Activated CD8-positive, alpha-beta memory T cell treated with anti-CD3 and anti-CD28 coated beads for 24 hours (primary cell): ENCODE measurements around the gene RAB31.
"Not testable (repeated sequence)": the region's sequence is repeated elsewhere in the genome, so short reads cannot be mapped to it uniquely, and the experiment has no call there.

Experiments used
- DNase-seq: peaks from one replicate; pipeline ENCODE4 v3.0.0-alpha.2; 2020

The RAB31 gene

DNA sequence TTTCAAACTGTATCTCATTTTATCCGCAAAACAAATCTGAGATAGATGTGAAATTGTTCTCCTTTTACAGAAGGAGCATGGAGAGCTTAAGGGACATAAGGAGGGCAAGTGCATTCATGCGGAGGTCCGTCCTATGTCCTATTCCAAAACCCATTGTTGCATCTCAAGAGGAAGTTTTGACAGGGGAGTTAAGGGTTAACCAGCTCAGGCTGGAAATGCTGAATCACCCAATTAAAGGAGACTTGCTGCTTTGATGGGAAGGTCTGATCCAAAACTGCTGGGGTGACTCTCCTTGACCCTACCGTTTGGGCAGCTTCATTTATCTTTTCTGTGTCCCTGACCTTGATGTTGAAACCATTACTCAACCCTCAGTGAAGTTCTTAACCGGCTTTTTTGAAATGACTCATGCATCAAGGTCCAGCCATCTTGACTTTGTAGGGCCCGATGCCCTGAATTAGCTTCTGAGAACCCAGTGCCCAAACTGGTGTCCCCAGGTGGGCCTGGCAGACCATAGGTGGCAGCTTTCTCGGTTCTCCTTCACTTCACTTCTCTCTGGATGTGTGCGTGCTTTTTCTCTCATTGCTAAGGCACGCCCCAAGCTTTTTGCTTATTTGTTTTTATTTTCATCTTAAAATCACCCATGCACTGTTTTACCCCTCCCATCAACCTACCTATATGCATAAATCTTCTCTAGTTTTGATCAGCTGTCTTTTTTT lies 161.8 kb downstream of the RAB31 start:
- DNase-seq = no peak

DNA sequence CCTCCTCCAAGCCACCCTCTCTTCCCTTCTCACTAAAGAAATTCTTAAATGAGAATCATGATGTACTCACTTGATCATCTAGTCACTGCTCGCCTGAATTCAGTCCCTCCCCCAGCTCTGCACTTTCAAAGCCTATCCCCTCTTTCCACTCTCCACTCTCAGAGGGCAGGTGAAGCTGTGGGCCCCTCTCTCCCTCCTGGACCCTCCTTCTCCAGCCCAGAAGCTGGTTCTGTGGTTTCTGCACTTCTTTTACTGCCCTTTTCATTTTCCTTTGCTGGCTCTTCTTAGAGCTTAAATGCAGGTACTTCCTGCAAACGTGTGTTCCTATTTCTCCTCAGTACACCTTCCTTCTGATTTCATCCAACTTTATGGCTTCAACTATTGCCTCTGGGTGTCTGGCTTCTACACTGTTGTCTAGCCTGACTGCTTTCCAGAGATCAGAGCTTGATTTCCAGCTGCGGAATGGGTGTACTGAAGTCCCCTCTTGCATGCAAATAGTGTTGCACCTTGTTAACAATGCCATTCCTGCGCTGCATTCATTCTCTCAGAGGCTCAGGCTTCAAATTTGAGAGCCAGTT lies 162.4 kb downstream of the RAB31 start:
- no peak for DNase-seq

DNA sequence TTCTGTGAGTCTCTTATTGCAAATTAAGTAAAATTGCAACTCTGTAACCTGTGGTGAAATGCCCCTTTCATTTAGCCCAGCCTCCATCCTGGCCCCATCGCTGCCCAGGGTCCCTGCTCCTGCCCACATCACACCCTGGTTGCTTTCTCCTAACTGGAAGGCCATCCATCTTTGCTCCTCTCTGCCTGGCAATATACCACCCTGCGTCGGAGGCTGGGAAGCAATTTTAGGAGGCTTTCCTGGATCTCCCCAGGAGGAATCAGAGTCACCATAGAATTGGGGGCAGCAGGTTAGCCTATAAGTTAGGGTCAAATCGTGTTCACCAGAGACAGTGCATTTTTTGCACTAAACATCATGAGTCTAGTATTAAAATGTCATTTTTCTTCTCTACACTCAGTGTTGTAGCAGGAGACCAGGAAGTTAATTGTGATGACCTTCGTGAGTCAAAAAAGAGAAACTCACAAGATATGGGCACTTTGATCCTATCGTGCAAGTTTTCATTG lies 163.2 kb downstream of the RAB31 start:
- no peak for DNase-seq

DNA sequence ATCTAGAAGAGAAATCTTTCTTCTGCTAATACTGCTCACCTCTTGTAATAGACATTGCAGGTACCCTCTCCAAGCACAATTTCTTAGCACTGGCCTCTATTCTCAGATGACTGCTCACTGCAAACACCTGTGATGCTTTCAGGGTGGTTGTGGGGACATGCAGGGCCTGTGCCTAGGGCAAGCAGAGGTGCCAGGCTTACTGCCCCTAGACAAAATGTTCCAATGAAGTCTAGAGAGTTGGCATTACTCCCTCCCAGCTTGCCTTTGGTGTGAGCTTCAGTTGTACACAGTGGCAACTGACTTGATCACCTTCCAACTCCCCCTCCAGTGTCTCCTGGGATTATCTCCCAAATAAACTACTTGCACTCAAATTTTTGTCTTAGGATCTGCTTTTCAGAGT lies 164.7 kb downstream of the RAB31 start:
- DNase-seq = no peak

DNA sequence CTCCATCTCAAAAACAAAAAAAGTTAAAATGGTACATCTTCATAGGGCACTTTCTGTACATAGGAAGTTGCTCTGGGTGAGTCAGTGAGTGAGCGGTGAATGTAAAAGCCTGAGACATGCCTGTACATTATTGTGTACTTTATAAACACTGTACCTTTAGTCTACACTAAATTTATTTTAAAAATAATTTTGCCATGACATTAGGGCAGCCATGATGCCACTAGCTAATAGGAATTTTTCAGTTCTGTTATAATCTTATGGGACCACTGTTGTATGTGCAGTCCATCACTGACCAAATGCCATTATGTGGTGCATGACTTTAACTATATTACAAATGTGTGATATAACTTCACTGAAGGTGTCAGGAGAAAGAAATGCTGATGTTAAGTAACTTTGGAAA lies 166.6 kb downstream of the RAB31 start:
- no peak for DNase-seq

DNA sequence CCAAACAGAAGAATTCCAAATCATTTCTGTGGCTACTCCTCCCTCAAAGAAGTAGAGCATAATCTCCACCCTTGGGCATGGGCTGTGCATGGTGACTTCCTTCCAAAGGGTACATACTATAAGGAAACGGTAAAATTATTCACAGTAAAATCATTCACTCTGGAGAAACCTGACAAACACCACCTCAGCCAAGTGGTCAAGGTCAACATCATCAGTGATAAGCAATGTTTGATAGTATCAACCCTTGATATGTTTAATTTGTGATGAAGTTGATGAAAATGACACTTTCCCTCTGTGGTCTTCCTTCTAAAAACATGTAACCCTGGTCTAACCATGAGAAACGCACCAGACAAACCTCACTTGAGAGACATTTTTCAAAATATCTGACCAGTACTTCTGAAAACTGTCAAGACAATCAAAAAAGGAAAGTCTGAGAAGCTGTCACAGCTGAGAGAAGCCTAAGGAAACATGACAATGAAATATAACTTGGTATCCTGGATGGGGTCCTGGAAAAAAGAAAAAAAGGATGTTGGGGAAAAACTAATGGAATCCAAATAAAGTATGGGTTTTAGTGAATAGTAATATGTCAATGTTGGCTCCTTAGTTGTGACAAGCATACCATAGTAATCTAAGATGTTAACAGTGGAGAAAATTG lies 168.2 kb downstream of the RAB31 start:
- no peak for DNase-seq

DNA sequence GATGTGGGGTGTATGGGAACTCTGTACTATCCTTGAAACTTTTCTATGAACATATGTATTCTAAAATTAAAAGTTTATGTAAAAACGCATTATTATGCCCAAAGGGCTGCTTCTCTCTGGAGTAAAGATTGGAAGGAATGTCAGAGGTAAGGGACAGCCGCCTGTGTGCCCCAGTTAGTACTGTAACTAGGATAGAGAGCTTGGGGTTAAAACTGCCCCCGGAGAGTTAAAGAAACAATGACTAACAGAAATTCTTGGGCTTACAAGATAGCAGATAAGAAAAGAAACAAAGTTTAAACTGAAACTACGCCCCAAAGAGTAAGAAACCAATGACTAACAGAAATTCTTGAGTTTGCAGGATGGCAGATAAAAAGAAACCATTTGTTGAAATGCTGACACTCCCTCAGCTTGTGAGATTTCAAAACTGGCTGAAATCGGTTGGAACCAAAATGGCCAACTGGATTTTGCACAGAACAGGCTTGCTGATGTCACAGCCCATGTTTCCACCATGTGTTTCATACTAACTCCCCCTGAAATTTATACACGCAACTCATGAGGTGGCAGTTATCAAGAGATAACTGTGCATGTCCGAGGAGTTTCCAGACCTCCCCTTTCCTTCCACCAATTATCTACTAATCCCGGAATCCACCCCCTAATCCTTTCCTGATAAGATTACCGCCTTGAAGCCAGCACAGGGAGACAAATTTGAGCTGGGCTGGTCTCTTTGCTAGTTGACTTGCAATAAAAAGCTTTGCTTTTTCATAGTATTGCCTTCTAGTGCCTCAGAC lies 169.0 kb downstream of the RAB31 start:
- no peak for DNase-seq

DNA sequence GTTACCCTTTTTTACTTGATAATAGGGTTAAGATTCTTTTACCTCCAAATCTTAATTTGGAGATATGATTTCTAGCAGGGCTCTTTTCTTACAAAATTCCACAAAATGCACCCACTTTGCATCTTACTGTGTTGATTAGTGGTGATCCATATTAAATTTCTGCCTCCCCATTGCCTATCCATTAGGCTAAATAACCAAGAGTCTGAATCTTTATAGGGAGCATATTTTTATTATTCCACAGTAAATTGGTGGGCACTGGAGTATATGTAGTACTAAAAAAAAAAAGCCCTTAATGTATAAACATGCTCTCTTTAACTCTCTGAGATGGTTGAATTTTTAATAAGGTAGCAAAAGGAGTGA lies 169.5 kb downstream of the RAB31 start:
- no peak for DNase-seq

DNA sequence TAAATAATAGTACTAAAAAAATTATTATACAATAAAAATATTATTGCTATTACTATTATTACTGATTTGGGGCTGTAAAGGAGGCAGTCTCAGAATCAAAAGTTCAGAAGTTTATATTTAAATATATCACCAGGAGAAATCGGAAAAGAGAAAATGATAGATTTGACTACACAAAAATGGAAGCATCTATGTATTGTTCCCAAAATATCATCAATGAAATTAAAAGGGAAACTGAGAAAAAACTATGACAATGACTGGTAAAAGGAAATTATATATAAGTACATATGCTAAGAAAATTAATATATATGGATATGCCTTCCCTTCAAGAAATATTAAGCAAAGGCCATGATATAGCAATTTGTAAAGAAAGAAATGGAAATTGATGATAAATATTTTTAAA lies 170.0 kb downstream of the RAB31 start:
- DNase-seq = no peak

DNA sequence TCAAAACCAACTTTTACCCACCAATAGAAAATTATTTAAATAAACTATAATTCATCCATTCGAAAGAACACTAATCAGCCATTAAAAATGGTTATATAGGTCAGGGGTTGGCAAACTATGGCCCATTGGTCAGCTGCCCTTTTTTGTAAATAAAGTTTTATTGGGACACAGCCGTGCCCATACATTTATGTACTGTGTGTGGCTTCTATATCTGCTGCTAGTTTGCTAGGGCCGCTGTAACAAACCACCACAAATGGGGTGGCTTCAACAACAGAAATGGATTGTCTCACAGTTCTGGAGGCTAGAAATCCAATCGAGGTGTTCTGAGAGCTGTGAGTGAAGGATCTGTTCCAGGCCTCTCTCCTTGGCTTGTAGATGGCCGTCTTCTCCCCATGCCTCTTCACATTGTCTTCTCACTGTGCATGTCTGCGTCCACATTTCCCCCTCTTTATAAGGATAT lies 170.7 kb downstream of the RAB31 start:
- no peak for DNase-seq

DNA sequence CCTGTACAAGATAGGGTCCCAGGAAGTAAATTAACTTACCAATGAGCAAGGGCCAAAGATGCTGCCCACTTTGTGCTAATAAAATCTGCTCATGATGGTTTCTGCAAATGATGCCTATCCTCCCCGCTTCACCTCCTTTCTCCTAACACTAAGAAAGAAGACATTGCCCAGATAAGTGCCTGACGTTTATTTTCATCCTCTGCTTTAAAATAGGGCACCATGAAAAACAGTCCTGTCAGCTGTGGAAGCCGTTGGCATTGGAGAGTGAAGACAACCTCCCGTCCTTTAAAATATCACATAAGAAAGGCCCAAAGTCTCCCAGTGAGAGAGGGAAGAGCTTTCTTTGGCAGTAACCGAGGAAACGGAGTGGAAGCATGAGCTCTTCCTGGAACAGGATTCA lies 176.0 kb downstream of the RAB31 start:
- no peak for DNase-seq

DNA sequence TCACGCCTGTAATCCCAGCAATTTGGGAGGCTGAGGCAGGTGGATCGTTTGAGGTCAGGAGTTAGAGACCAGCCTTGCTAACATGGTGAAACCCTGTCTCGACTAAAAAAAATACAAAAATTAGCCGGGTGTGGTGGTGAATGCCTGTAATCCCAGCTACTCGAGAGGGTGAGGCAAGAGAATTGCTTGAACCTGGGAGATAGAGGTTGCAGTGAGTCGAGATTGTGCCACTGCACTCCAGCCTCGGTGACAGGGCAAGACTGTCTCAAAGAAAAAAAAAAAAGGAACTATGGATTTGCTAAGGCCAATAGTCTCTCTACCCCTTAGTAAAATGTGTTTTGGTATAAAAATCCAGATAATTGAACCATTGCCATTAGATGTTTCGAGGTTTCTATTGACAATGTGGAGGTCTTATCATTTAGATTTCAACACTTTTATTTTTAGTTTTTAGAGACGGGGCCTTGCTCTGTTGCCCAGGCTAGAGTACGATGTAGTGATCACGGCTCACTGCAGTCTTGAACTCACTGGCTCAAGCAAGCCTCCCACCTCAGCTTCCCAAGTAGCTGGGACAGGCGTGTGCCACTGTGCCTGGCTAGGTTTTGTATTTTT lies 176.5 kb downstream of the RAB31 start:
- no peak for DNase-seq

DNA sequence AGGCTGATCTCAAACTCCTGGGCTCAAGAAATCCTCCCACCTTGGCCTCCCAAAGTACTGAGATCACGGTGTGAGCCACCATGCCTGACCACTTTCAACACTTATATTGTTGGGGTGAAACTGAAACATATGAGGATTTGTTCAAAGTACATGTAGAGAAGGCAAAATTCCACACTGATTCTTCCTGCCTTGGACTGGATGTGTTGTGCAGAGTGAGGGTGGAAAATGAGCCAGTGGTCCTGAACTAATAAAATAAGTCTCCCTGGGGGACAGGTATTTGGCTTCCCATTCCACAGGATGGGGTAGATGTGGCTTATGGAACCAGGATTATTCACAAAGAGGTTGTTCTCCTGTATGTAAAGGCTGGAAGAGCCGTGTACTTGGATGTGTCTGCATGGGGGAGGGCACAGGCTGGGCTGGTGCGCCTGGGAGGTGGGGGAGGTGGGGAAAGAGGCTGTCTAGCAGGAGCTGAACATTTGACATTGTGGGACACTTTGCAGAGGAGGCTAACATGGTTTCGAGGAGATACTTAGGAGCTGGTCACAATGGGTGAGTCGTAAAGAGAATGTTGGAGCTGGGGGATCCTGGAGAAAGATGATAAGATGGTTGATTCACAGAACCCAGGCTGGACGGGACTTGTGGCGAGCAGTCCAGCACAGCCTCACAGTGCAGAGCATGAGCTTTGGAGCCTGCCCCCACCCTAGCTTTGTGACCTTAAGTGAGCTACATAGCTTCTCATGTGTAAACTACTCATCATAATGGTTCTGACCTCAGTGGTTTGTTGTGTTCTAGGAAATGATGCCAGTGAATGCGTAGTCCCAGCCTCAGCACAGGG lies 177.3 kb downstream of the RAB31 start, which contains the start of gene TXNDC2:
TXNDC2 (plus strand) TSS at position 804 of the 835 bp plus-strand sequence. CDS start 708 bp downstream, outside the sequence.
- DNase-seq = no peak

DNA sequence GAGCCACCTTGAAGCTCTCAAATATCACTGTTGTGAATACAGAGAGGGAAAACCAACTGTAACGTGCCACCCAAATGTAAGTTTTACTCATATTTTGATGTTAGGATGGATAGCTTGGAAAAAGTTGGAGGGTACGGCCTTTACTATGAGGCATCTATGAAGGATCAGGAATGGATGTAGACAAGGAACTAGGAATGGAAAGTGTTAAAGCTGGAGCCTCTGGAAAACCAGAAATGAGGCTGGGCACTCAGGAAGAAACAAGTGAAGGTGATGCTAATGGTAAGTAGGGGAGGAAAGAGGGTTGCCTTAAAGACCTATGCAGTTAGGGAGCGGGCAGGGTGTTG lies 177.9 kb downstream of the RAB31 start:
- DNase-seq = no peak

DNA sequence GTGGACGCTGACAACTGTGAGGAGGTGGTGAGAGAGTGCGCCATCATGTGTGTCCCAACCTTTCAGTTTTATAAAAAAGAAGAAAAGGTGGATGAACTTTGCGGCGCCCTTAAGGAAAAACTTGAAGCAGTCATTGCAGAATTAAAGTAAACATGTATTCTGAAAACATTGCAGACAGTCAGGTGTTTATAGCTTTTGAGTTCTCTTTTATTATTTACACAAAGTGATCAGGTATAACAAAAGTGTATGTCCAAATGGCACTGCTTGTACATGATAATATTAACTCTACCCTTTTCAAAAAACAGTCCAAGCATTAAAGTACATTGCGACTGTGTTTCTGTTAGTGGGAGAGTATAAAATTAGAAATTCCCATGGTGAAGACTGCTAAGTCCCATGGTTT lies 179.9 kb downstream of the RAB31 start:
- no peak for DNase-seq

DNA sequence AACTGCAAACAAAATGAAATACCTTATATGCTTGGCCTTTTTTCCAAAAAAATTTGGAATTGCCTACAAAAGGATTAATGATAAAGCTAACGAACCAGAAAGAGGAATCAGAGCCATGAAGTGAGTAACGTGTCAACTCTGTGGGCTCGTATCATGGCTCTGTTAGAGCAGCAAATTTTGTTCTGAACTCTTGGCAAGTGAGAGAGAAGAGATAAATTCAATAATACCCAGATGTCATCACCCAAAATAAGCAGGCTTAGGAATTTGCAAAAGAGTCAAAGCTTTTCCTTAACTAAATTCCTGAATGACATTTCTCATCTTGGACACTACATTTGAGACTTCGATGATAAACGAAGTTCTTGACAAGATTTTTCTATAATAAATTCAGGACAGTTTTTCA lies 182.1 kb downstream of the RAB31 start:
- DNase-seq = no peak

DNA sequence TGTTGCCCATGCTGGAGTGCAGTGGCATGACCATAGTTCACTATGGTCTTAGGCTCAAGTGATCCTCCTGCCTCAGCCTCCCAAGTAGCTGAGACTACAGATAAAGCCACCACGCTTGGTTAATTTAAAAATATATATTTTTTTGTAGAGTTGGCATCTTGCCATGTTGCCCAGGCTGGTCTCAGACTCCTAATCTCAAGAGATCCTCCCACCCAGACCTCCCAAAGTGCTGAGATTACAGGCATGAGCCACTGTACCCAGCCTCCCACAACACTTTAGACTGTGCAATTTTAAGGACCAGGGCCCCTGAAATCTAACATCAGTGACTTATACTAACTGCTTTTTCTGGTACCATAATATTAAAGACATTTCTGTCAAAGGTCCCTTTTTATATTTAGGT lies 182.9 kb downstream of the RAB31 start:
- DNase-seq = no peak

DNA sequence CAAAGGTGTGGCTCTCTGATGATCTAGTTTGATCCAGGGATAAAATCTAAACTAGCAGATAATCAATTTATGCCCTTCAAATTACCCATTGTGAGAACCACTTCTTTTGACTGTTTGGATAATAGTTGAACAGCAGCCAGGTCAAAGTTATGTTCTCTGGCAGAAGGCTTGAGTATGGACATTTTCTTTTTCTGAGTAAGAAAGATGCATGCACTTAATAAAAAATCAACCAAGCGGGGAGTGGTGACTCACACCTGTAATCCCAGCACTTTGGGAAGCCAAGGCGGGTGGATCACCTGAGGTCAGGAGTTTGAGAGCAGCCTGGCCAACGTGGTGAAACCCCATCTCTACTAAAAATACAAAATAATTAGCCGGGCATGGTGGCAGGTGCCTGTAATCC lies 183.4 kb downstream of the RAB31 start:
- DNase-seq = not testable (repeated sequence)

DNA sequence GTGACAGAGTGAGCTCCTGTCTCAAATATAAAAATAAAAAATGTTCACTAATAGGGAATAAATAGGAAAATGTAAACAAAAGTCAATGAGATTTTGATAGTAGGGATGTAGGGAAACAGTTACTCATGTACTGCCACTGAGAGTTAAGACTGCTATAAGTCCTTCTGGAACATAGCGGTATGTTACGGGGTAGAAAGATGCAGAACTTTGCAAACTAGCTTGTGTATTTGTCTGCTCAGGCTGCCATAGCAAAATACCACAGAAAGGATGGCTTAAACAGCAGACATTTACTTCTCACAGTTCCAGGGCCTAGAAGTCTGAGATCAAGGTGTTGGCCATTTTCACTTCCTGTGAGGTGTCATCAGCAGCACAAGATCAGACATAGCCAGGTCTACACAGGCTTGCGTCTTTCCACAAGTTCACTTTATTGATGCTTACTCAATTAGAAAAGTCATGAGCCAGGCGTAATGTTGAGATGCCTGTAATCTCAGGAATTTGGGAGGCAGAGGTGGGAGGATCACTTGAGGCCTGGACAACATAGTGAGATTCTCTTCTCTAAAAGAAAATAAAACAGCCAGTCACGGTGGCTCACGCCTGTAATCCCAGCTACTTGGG lies 186.5 kb downstream of the RAB31 start:
- DNase-seq = no peak

DNA sequence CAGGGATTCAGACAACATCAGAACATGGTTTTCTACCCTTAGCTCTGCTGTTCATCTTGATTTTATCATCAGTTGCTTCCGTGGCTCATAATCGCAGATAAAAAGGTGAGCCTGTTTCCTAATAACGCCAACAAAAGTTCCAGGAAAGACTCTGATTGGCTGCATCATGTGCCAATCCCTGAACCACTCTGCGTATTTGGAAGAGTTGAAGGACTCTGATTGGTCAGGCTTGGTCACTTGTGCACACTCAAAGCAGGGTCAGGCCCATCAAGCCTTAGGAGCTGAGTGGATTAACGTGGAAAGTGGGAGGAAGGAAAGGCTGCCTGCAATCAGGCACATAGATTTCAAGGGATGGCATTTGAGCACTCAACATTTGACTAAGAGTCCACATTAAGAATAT lies 189.0 kb downstream of the RAB31 start:
- no peak for DNase-seq

DNA sequence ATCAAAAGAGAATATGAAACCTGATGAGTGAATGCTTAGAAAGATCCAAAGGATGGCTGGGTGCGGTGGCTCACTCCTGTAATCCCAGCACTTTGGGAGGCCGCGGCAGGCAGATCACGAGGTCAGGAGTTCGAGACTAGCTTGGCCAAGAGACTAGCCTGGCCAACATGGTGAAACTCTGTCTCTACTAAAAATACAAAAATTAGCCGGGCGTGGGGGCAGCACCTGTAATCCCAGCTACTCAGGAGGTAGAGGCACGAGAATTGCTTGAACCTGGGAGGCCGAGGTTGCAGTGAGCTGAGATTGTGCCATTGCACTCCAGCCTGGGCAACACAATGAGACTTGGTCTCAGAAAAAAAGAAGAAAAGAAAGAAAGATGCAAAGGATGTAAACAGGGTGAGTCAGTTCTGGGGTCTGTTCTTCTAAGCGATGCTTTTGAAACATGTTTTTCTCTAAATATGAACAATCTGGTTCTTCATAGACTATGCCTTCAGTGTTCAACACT lies 189.7 kb downstream of the RAB31 start:
- DNase-seq = not testable (repeated sequence)
